NCI-H2196 treated with DMSO at 0.1 percent for 48 hours (cell line): ENCODE measurements around the gene SENP6.
"Not testable (repeated sequence)": the region's sequence is repeated elsewhere in the genome, so short reads cannot be mapped to it uniquely, and the experiment has no call there.

Experiments
- DNase-seq: peaks from one replicate; lab custom pipeline; 2025; ENCODE audit not compliant: unreplicated experiment; lab: John Stamatoyannopoulos, UW

Gene SENP6

GRCh38 chr6:75608956-75609533 lies 7.4 kb downstream of the SENP6 start:
- no peak for DNase-seq

- no peak for DNase-seq
Measured at GRCh38 chr6:75609639-75610590, 8.2 kb downstream of the SENP6 start.

- DNase-seq, result no peak
Measured at GRCh38 chr6:75611011-75611701, 9.5 kb downstream of the SENP6 start.

GRCh38 chr6:75611702-75612375 lies 10.2 kb downstream of the SENP6 start:
- DNase-seq, result no peak

- DNase-seq, result no peak
Measured at GRCh38 chr6:75612434-75612833, 10.8 kb downstream of the SENP6 start.

GRCh38 chr6:75613056-75613501 lies 11.4 kb downstream of the SENP6 start:
- DNase-seq, result no peak

GRCh38 chr6:75618437-75618836 lies 16.8 kb downstream of the SENP6 start:
- no peak for DNase-seq

DNA sequence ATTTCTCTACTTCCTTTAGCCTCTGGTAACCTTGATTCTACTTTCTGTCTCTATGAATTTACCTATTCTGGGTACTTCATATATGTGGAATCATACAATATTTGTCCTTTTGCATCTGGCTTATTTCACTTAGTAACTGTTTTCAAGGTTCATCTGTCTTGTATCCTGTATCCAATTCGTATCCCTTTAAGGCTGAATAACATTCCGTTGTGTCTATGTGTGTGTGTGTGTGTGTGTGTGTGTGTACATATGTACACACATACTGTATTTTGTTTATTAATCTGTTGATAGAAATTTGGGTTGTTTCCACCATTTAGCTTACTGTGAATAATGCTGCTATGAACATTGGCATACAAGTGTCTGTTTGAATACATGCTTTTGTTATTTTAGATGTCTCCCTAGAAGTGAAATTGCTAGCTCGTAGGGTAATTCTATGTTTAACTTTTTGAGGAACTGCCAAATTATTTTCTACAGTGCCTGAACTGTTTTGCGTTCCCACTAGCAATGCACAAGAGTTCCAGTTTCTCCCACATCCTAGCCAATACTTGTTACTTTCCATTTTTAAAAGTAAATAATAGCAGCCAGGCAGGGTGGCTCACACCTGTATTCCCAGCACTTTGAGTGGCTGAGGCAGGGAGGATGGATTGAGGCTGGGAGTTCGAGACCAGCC lies 17.7 kb downstream of the SENP6 start:
- no peak for DNase-seq

- no peak for DNase-seq
Measured at GRCh38 chr6:75620381-75621304, 19.0 kb downstream of the SENP6 start.

DNA sequence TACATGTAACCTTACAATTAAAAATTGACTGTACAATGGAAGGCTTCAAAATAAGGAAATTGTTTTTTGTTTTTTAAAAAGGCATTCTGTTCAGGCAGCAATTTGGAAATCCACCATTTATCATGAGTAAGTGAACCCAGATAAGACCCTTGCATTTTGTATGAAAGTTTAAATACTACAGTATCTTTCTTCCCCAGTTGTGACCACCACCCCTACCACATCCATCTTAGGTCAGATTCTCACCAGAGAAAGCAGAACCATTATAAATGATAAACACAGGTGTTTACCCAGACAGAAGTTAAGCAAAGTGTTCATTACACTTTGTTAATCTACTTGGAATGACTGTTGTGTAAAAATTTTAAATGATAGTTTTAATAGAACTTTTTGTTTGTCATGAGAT lies 20.2 kb downstream of the SENP6 start:
- no peak for DNase-seq

DNA sequence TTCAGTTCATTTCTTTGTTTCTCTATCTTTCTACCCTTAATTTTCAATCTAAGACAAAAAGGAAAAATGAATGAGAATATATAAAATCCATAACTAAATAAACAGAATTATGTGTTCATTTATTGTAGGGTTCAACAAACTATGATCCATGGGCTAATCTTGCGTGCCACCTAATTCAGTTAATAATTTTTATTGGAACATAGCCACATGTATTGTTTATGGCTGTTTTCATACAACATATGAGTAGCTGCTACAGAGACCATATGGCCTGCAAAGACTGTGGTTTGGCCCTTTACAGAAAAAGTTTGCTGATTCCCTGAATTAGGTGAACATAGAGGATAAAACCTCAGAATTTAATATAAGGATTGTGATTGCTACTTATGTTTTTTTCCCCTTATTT lies 21.8 kb downstream of the SENP6 start:
- DNase-seq, result no peak

- no peak for DNase-seq
Measured at GRCh38 chr6:75624335-75624734, 22.7 kb downstream of the SENP6 start.

- no peak for DNase-seq
Measured at GRCh38 chr6:75624988-75625387, 23.3 kb downstream of the SENP6 start.

DNA sequence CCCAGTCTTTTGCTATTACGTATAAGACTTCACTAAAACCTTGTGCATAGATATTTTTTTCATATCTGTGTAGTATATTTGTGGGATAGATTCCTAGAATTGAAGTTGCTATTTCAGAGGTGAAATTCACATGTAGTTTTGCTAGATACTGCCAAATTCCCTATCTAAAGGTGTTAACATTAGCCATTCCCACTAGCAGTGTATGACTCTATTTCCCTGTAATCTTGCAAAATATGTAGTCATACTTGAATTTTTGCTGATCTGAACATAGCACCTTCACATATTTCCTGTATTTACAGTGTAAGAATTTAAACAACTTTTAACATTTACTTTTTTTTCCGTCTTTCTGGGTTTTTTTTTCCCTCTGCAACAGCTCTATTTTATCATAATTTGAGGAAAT lies 24.9 kb downstream of the SENP6 start:
- no peak for DNase-seq

DNA sequence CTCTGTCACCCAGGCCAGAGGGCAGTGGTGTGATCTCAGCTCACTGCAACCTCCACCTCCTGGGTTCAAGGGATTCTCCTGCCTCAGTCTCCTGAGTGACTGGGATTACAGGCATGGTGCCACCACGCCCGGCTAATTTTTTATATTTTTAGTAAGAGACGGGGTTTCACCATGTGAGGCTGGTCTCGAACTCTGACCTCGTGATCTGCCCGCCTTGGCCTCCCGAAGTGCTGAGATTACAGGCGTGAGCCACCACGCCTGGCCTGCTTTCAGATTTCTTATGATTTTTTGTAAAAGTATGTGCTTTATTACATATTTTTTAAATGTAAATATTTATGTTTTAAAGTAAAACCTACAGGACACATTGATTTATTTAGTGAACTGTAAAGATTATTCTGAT lies 26.0 kb downstream of the SENP6 start:
- DNase-seq, result not testable (repeated sequence)

DNA sequence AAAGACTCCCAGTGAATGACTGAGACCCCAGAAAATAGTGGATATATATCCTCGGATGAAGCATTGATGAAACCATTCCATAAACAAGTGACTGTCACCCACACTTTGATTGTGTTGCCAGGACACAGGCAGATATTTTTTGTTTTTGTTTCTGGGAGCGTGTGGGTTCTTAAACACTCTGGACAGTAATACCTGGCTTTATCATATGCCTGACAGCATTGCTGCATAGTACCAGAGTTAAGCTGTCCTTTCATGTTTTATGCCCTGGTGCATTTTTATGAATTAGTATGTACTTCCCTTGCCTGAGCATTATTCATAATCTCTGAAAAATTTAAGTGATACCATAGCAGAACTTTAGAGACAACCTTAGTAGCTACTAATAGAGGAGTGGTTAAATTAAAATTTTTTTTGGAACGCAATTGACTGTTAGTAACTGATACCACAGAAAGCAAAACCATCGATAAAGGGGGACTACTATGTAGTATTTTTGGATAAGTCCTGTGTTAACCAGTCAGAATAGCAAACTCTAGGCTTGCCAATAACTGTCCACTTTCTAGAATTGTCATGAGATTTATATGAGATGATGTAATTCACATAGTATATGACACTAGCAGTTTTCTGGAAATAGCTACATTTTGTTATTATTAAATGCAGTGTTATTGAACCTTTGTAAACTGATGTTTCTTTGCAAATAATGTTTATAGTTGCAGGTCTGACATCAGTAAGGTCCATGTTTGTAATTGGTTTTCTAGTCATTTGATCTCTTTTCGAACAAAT lies 30.4 kb downstream of the SENP6 start:
- no peak for DNase-seq

GRCh38 chr6:75633045-75633444 lies 31.4 kb downstream of the SENP6 start:
- no peak for DNase-seq

DNA sequence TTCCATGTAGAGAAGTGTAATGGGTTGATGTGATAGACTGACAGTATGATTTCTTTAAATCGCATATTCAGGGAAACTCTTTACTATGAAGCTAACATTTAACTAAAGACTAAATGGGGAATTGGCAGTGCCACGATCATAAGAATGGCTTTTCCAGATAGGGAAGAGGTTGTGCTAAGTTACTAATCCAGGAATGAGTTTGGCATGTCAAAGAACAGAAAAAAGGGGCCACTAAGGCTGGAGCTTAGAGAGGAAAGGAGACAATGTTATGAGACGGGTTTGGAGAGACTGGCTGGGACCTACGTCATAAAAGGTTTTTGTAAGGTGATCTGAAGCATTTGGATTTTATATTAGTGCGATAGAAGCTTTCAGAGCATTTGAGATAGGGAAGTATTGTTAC lies 40.6 kb downstream of the SENP6 start:
- no peak for DNase-seq

- no peak for DNase-seq
Measured at GRCh38 chr6:75643173-75643572, 41.5 kb downstream of the SENP6 start.
